ENCODE measurements around the gene RPL36AL.
"Not testable (repeated sequence)": the region's sequence is repeated elsewhere in the genome, so short reads cannot be mapped to it uniquely, and the experiment has no call there.

The RPL36AL gene

DNA sequence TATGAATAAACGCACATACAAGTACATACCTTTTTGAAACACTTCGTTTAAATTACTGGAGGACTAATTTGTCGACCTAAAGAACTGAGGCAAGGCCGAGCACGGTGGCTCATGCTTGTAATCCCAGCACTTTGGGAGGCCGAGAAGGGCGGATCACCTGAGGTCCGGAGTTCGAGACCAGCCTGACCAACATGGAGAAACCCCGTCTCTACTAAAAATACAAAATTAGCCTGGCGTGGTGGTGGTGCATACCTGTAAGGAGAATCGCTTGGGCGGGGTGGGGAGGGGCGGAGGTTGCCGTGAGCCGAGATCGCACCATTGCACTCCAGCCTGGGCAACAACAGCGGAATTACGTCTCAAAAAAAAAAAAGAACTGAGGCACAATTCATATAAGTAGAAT, 1.2 kb downstream of the RPL36AL start:
- not testable (repeated sequence) for DNase-seq

DNA sequence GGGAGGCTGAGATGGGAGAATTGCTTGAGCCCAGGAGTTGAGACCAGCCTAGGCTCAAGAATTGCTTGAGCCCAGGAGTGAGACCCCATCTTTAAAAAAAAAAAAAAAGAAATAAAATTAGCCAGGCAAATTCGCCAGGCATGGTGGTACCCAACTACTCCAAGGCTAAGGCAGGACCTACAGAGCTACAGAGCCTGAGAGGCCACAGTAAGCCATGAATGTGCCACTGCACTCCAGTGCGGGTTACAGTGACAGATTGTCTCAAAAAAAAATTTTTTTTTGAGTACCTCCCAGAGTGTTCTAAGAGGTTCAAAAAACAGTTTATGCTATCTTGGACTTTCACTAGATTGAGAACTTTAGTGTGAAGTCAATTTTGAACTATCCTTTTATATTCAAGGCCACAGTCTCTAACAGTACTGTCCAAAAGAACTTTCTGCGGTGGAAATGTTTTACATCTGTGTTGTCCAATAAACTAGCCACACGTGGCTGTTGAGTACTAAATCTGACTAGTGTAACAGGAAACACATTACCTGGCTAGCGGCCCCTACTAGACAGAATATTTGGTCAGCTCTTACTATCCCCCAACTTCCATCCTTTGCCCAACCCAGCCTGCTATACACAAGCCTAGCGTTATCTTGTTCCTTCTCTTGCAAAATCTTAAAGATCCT, 2.4 kb downstream of the RPL36AL start:
- no peak for DNase-seq

GRCh38 chr14:49615776-49616175, 4.7 kb downstream of the RPL36AL start:
- DNase-seq: no peak

- DNase-seq: no peak
Measured at GRCh38 chr14:49614196-49614595, 6.2 kb downstream of the RPL36AL start.

GRCh38 chr14:49612671-49613070, 7.8 kb downstream of the RPL36AL start:
- DNase-seq: no peak

GRCh38 chr14:49612251-49612650, 8.2 kb downstream of the RPL36AL start:
- DNase-seq: no peak

GRCh38 chr14:49607583-49607982, 12.8 kb downstream of the RPL36AL start:
- DNase-seq: no peak

DNA sequence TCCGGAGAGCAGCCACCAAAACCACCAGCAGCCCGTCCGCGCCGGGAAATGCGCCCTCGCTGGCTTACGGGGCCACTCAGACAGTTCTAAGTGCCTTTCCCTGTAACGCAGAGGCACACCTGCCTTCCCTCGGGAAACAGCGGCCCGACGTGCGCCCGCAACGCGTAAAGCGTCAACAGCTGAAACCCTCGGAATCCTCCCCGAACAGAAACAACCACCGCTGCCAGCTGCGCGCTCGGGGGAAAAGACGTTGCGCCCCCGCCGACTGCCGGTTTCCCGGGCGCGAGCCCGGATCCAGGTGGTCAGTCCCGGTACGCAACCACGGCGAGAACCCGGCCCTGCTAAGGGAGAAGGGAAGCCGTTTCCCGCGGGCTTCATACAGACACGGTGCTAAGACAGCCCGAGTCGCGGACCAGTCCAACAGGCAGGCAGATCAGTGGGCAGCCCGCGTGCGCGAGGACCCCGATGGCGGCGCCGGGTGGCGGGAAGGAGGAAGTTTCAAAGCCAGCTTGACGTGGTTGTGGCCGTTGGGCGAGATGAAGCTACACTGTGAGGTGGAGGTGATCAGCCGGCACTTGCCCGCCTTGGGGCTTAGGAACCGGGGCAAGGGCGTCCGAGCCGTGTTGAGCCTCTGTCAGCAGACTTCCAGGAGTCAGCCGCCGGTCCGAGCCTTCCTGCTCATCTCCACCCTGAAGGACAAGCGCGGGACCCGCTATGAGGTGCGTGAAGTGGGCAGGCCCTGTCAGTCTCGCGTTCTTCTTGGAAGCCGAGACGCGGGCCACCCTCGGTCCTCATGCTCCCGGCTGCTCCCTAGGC, 21.7 kb downstream of the RPL36AL start, which contains the start of gene LRR1:
Gene LRR1 (plus strand): TSS at position 456 of the 816 bp plus-strand sequence. CDS start 81 bp downstream, at position 537.
- DNase-seq: peak; percentile 67 to 88 (median 75)

DNA sequence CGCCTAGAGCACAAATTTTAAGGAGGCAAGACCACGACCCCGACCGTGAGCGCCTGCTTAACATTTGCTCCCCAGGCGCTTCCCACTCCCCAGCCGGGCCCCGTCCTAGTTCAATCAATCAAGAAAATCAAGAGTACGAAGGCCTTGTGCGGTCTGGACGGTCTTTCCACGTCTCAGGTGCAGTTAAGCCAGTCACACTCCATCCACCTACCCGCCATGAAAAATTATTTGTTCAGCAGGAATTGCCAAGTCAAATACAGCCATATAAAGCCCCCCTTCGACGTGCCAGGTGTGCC, 22.3 kb downstream of the RPL36AL start:
- no peak for DNase-seq

- DNase-seq: no peak
Measured at GRCh38 chr14:49594347-49595091, 25.9 kb downstream of the RPL36AL start.

DNA sequence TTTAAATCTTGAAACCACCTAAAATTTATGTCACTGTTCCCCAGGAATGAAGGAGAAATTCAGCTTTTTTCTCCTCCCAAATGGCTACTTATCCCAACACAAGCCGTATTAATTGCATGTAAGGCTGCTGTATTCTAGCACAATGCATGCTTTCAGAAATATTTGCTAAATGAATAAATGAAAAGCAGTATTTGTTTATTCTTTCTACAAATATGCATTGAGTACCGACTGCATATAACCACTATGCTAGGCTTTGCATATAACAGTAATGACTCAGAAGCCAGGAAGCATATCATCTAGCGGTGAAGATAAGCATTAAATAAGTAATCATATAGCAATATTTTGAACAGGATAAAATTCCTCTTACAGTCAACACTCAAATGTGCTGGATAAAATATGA, 27.4 kb downstream of the RPL36AL start:
- no peak for DNase-seq

DNA sequence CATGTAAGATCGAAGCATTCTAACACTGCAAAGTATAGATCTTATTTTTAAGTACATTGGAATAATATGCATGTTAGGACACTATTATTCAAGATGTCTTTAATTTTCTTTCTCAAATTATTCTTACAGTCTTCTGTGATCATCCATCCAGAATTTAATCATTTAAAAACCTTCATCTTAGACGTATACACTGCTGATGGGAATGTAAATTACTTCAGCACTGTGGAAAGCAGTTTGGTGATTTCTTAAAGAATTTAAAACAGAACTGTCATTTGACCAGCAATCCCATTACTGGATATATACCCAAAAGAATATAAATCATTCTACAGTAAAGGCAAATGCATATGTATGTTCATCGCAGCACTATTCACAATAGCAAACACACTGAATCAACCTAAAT, 31.0 kb downstream of the RPL36AL start:
- no peak for DNase-seq

GRCh38 chr14:49586673-49587460, 33.6 kb downstream of the RPL36AL start:
- peak in 4 of 5 donors; percentile 7 to 79 (median 24) for DNase-seq

DNA sequence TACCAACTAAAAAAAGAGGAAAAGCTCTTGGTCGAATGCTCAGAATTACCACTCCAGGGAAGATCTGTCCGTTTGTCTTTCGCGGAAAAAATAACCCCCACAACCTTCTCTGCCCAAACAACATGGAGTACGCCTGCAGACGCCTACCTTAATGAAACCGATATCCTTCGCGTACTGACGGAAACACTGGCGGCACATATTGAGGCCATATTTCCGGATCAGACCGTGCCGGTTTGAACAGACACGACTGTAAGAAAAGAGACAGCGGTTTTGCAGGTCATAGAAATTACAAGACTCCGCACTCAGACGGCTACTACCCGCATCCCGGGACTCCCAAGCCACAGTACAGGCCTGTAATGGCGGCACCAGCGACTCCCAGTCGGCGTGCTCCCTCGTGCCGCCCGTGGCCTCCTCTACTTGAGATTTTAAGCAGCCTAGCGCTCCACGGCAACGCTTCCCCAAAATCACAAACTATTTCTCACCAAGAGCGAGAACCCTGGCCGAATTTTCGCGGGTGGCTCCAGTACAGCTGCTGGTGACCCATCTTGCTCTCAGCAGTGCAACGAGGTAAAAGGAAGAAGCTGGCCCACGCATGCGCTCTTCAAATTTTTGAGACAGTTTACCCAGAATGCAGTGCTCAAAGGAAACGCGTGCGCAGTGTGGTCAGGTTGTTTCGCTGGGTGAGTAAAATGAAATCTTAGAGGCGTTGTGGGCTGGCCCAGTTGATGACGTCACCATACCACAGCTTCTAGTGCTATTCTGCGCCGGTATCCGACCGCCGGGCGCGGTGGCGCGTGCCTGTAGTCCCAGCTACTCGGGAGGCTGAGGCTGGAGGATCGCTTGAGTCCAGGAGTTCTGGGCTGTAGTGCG, 34.4 kb downstream of the RPL36AL start, which contains the start of gene RPS29:
Gene RPS29 (minus strand): TSS at position 578 of the 870 bp plus-strand sequence. CDS start 34 bp downstream, at position 544.
- peak; percentile 94 to 99 (median 97) for DNase-seq

GRCh38 chr14:49584981-49585640, 35.3 kb downstream of the RPL36AL start:
- peak in 1 of 5 donors; percentile 26 for DNase-seq

DNA sequence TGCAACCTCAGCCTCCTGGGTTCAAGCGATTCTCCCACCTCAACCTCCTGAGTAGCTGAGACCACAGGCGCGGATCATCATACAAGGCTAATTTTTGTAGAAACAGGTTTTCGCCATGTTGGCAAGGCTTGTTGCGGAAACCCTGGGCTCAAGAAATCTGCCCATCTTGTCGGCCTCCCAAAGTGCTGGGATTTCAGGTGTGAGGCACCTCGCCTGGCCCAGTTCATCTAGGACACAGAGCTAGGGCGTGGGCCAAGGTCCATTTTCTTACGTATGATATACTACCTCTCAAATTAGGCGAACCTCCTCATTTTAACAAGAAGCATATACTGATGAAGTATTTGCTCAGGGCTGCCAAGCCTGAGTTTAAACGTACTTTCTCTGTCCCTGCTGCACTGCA, 36.4 kb downstream of the RPL36AL start:
- no peak for DNase-seq

DNA sequence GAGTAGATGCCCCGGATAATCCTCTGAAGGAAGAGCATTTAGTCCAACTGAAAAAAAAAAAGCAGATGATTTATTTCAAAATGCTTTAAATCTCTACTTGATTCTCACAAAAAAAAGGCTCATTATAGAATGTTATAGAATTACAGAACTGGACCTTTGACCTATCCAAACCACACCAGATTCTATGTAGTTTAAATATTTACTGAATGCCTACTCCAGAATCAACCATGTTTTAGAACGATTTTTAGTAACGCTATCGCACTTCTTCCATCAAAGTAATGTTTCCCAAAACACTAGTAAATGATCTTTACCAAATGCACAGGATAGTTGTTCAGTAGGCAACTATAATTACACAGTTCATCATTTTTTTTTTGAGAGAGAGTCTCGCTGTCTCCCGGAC, 36.8 kb downstream of the RPL36AL start:
- DNase-seq: no peak

DNA sequence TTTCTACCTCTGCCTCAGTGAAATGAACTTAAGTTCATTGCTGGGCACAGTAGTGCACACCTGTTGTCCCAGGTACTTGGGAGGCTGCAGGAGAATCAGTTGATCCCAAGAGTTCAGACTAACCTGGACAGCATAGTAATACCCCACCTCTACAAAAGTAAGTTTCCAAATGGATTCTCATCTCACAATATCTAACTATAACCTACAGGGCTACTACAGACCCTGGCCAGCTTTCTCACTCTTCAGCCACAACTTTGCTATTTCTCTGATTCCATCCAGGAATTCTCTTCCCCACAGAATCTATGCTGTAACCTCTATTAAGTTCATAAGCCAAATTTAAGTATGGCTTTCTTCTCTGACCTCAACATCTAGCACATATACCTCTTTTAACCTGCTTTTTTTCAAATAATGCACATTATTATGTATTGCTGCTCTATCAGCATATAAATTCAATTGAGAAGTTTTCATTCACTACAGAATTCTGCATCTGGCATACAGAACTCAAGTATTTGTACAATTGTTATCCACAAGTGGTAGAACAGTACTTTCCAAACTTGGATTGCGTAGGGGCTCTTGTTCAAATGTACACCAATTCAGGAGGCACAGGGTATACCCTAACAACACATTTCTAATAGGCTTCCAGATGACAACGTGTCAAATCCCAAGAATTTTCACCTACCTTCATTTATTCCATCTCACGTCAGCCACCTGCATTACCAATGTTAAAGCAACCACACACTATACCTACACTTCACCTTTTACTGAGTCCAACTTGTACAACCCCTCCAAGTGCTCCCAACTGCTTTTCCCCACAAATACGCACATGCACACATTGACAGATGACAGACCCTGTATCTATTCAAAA, 38.1 kb downstream of the RPL36AL start:
- no peak for DNase-seq

DNA sequence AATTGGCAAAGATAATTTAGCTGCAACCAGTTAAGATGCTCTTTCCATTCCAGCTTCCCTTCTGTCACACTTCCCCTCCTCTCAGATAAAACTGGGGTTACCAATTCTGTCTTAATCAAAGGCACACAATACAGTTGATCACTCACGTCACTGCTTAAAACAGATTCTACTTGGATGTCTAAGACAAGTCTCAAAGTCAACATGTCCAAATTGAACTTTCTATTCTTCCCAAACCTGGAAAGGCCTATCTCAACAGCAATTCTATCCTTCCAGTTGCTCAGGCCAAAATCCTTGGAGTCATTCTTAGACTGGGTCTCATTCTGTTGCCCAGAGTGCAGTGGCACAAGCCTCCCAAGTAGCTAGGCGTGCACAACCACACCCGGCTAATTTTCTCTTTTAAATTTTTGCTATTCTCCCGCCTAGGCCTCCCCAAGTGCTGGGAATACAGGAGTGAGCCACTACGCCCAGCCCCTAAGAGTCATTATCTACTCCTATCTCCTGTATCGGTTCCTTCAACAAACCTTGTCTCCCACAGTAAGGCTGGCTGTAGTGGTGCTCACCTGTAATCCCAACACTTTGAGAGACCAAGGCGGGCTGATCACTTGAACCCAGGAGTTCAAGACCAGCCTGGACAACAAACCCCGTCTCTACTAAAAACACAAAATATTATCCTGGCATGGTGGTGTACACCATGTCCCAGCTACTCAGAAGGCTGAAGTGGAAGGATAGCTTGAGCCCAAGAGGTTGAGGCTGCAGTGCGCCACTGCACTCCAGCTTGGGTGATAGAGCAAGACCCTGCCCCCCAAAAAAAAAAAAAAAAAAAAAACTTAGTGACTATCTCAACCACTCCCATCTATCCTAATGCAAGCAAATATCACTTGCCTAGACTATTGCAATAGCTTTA, 39.0 kb downstream of the RPL36AL start:
- no peak for DNase-seq
